Measurements from ENCODE around the gene HECW1. TPM values are rescaled to one million over a fixed set of nuclear protein-coding genes. Genes with fewer than 3 reads are reported as not detected.
A peak's percentile ranks its signal among the peaks of the same experiment; 100 is the strongest.

The HECW1 gene
- total and polyA plus RNA-seq, 2 of the 8 experiments (the other 6 are each of a cell fraction or from before 2014, with no cell fraction given), result 2.9 to 12.7 TPM

DNA sequence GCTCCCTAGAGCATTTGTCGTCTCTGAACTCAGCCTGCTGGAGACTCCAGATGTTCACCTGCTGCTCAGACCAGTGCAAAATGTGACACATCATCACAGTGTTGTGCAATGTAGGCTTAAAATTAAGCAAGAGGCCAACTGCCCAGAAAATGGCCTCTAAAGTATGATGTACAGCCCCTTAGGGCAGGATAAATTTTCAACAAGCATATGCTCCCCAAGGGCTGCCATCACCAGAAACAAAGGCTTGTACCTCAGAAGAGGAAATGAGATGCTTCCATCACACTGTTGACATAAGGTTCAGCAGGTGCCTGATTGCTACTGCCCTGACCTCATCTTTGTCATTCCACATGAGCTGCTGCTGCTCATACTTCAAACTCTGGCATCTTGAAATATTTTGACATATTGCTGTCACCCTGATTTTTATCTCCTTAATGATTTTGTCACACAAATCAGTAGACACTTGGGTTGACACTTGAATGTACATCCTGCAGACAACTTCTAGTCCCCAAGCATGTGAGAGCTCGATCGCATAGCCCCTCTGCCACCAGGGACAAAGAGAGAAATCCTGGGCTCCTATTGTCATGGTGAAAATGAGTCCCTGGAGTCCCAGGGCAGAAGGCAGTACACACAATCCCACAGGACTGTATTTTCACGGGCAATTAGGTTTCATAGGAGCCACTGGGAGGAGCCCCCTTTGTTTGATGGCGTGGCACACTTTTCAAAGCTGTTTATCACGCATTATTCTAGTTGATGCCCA is 250.8 kb downstream of the HECW1 start:
- no peaks in the 10 kb centered on the region for H3K79me1 ChIP-seq (ENCODE audit: low read depth, low read length)
- H2AFZ ChIP-seq (ENCODE audit: low read length), result no peak overlapping the region
- no peak overlapping the region for H2AK5ac ChIP-seq (ENCODE audit: low read depth, low read length)
- no peak overlapping the region for H3K27ac ChIP-seq (ENCODE audit: low read depth, low read length)
- no peaks in the 10 kb centered on the region for H3K9me3 ChIP-seq (ENCODE audit: insufficient read depth in 2 of 2, low read depth in 1 of 2, low read length in 1 of 2)
- H2BK120ac ChIP-seq (replicated peaks; ENCODE audit: low read depth, low read length), result no peak overlapping the region
- ChIA-PET CTCF (ENCODE audit: partially characterized antibody) (interaction anchor here (1.2 to 1.9 kb wide), 4 partner anchors 10 to 76 kb away, joined by 3 to 8 read pairs (median 4); no protein-coding TSS in a partner anchor), POLR2A (ENCODE audit: partially characterized antibody) (no interaction called here)
- no peak overlapping the region for H3K18ac ChIP-seq (ENCODE audit: extremely low read depth, low read length)
- H3K23ac ChIP-seq (ENCODE audit: insufficient read length), result no peak overlapping the region
- no peaks in the 10 kb centered on the region for H3K27me3 ChIP-seq (replicated peaks in 1 of 4; ENCODE audit: control insufficient read depth in 3 of 4, extremely low read depth in 1 of 4, insufficient read depth in 3 of 4, low read length in 3 of 4)
- no peak overlapping the region; the same call in 1 of the 2 replicates for H2BK15ac ChIP-seq (ENCODE audit: low read length)
- H2BK12ac ChIP-seq (ENCODE audit: low read depth, low read length), result no peak overlapping the region
- H4K8ac ChIP-seq (ENCODE audit: extremely low read depth, insufficient read depth, low read length), result no peak overlapping the region
- DNase-seq (ENCODE audit: low read depth in 1 of 2, low spot score in 2 of 2) (no peak), FAIRE-seq (no peak)
- H3K79me2 ChIP-seq (ENCODE audit: control insufficient read depth in 1 of 2, insufficient read depth in 2 of 2, low read length in 2 of 2), result no peaks in the 10 kb centered on the region
- no peak overlapping the region for H3K9ac ChIP-seq (replicated peaks in 1 of 4; ENCODE audit: extremely low read depth in 1 of 4, low read depth in 3 of 4, low read length in 3 of 4)
- no peak overlapping the region for H3K4ac ChIP-seq (replicated peaks; ENCODE audit: insufficient read length, low read depth, low read length)
- no peak overlapping the region for H4K5ac ChIP-seq (ENCODE audit: insufficient read length, low read depth, low read length)
- TF ChIP-seq CEBPB (IDR thresholded peaks at IDR 0.05; ENCODE audit: low read depth, low read length), result 0 out of 2 replicates have a peak, but pooled peaks have one; percentile 65
- no peak for TF ChIP-seq JUND (IDR thresholded peaks at IDR 0.05; ENCODE audit: low read length)
- H3K4me2 ChIP-seq (ENCODE audit: insufficient read depth in 1 of 2, low read depth in 2 of 2, low read length in 2 of 2), result peak overlapping the region in 1 of 2 experiments; percentile 13; a peak in 1 of 4 replicates
- H2BK5ac ChIP-seq (ENCODE audit: low read depth, low read length), result no peak overlapping the region
- H3K4me1 ChIP-seq (replicated peaks in 1 of 4; ENCODE audit: control insufficient read depth in 3 of 4, insufficient read depth in 4 of 4, low read length in 3 of 4), result peaks cover 0 to 4% (median 0%) of the 10 kb centered on the region in 4 experiments; a peak in 3 of 7 replicates
- H3K23me2 ChIP-seq (ENCODE audit: low read depth, low read length), result no peaks in the 10 kb centered on the region
- no peaks in the 10 kb centered on the region for H3K36me3 ChIP-seq (ENCODE audit: control insufficient read depth in 2 of 4, insufficient read depth in 4 of 4, low read length in 3 of 4)
- H4K91ac ChIP-seq (replicated peaks; ENCODE audit: insufficient read length, low read length), result no peak overlapping the region
- H3K4me3 ChIP-seq (ENCODE audit: extremely low read depth in 1 of 4, insufficient read depth in 2 of 4, low read depth in 3 of 4, low read length in 4 of 4), result no peak overlapping the region
- H3K14ac ChIP-seq (ENCODE audit: insufficient read length), result no peak overlapping the region
- H4K20me1 ChIP-seq (replicated peaks in 1 of 2; ENCODE audit: control insufficient read depth in 1 of 2, insufficient read depth in 2 of 2, low read length in 2 of 2), result no peaks in the 10 kb centered on the region
- H3K56ac ChIP-seq (replicated peaks; ENCODE audit: insufficient read length, low read depth, low read length), result no peak overlapping the region
- WGBS, 2 experiments (ENCODE audit: extremely low coverage in 1 of 2, insufficient coverage in 1 of 2, insufficient read length in 1 of 2, insufficient replicate concordance in 2 of 2, low coverage in 1 of 2, low lambda C conversion rate in 2 of 2, missing lambda C conversion rate in 1 of 2), result 75% methylated on average over 6 of the region's 6 CpGs; no CpG with 5 or more reads in 1 of the 2 experiments
- no peak overlapping the region for H2BK20ac ChIP-seq (ENCODE audit: low read length)

Data from H1 (cell line).